ENCODE measurements around the gene RGS14. TPM values are rescaled to one million over a fixed set of nuclear protein-coding genes. Genes with fewer than 3 reads are reported as not detected.
"Not testable (repeated sequence)": the region's sequence is repeated elsewhere in the genome, so short reads cannot be mapped to it uniquely, and the experiment has no call there.

Gene RGS14
- polyA plus RNA-seq, 1 donor (not counting 4 experiments of a cell fraction or from before 2014, with no cell fraction given), result 8.6 TPM

DNA sequence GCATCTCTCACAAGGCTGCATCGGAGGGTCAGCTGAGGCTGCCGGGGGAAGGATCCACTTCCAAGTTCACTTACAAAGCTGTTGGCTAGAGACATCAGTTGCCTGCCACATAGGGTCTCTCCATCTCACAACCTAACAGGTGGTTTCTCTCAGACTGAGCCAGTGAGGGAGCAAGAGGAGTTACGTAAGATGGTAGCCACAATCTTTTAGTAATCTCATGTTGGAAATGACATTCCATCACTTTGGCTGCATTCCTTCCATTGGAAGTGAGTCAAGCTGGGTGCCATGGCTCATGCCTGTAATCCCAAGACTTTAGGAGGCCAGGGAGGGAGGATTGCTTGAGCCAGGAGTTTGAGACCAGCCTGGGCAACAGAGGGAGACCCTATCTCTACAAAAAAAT lies 61.3 kb downstream of the RGS14 start:
- H3K27ac ChIP-seq (ENCODE audit: control insufficient read depth, insufficient read depth, low read length), result no peak overlapping the region
- DNase-seq (ENCODE audit: low read depth, low spot score) (no peak), FAIRE-seq (no peak)
- TF ChIP-seq, protein P1, sequence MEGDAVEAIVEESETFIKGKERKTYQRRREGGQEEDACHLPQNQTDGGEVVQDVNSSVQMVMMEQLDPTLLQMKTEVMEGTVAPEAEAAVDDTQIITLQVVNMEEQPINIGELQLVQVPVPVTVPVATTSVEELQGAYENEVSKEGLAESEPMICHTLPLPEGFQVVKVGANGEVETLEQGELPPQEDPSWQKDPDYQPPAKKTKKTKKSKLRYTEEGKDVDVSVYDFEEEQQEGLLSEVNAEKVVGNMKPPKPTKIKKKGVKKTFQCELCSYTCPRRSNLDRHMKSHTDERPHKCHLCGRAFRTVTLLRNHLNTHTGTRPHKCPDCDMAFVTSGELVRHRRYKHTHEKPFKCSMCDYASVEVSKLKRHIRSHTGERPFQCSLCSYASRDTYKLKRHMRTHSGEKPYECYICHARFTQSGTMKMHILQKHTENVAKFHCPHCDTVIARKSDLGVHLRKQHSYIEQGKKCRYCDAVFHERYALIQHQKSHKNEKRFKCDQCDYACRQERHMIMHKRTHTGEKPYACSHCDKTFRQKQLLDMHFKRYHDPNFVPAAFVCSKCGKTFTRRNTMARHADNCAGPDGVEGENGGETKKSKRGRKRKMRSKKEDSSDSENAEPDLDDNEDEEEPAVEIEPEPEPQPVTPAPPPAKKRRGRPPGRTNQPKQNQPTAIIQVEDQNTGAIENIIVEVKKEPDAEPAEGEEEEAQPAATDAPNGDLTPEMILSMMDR (optimal IDR thresholded peaks at IDR 0.05 in 1 of 3, IDR thresholded peaks at IDR 0.05 in 1 of 3, conservative IDR thresholded peaks at IDR 0.05 in 1 of 3; ENCODE audit: extremely low read depth in 1 of 3, insufficient read depth in 2 of 3, low read length in 3 of 3), result no peak
- TF ChIP-seq EZH2 (IDR thresholded peaks at IDR 0.05; ENCODE audit: low read length), result no peak
- no peaks in the 10 kb centered on the region for H3K27me3 ChIP-seq (ENCODE audit: control insufficient read depth, extremely low read depth, insufficient read depth, low read length)
- H3K79me2 ChIP-seq (ENCODE audit: control insufficient read depth, insufficient read depth, low read length), result no peaks in the 10 kb centered on the region
- dilution Hi-C loops (cut with MboI; ENCODE audit: extremely low pct_ligation_motif_present, low sequenced_read_pairs), result no loop called here
- no peaks in the 10 kb centered on the region for H3K36me3 ChIP-seq (ENCODE audit: control insufficient read depth in 2 of 2, extremely low read depth in 1 of 2, insufficient read depth in 2 of 2, low read length in 2 of 2)
- no peak overlapping the region for H2AFZ ChIP-seq (ENCODE audit: control insufficient read depth, low read length)
- no peaks in the 10 kb centered on the region for H3K9me3 ChIP-seq (ENCODE audit: control insufficient read depth, low read depth, low read length)
- H3K4me3 ChIP-seq (ENCODE audit: control insufficient read depth in 2 of 3, extremely low read depth in 1 of 3, insufficient read depth in 2 of 3, low read depth in 1 of 3, low read length in 3 of 3), result no peak overlapping the region
- no peaks in the 10 kb centered on the region for H3K9me1 ChIP-seq (ENCODE audit: control insufficient read depth, extremely low read depth, insufficient read depth, low read length)
- H3K4me1 ChIP-seq (ENCODE audit: control insufficient read depth, extremely low read depth, insufficient read depth, low read length), result no peaks in the 10 kb centered on the region
- H3K9ac ChIP-seq (ENCODE audit: control insufficient read depth, extremely low read depth, insufficient read depth, low read length), result no peak overlapping the region
- H3K4me2 ChIP-seq (ENCODE audit: control insufficient read depth, extremely low read depth, insufficient read depth, low read depth, low read length), result no peak overlapping the region
- no peaks in the 10 kb centered on the region for H4K20me1 ChIP-seq (ENCODE audit: control insufficient read depth, extremely low read depth, insufficient read depth, low read length)

DNA sequence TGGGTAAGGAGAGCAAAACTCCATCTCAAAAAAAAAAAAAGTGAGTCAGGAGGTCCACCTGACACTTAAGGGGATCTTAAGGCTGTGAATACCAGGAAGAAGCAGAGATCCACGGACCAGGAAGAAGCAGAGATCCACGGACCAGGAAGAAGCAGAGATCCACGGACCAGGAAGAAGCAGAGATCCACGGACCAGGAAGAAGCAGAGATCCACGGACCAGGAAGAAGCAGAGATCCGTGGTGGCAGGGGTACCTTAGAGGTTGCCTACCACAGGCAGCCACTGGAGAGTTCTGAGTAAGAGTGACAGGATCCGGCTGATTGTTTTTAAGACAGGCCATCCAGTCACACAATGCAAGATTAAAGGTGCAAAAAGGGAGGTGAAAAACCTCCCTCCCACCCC lies 62.7 kb downstream of the RGS14 start:
- H3K4me1 ChIP-seq (ENCODE audit: control insufficient read depth, extremely low read depth, insufficient read depth, low read length); H3K9me3 ChIP-seq (ENCODE audit: control insufficient read depth, low read depth, low read length); H3K36me3 ChIP-seq (ENCODE audit: control insufficient read depth in 2 of 2, extremely low read depth in 1 of 2, insufficient read depth in 2 of 2, low read length in 2 of 2); dilution Hi-C loops (cut with MboI; ENCODE audit: extremely low pct_ligation_motif_present, low sequenced_read_pairs); H3K27ac ChIP-seq (ENCODE audit: control insufficient read depth, insufficient read depth, low read length); H3K4me3 ChIP-seq (ENCODE audit: control insufficient read depth in 2 of 3, extremely low read depth in 1 of 3, insufficient read depth in 2 of 3, low read depth in 1 of 3, low read length in 3 of 3); H4K20me1 ChIP-seq (ENCODE audit: control insufficient read depth, extremely low read depth, insufficient read depth, low read length); H2AFZ ChIP-seq (ENCODE audit: control insufficient read depth, low read length); H3K4me2 ChIP-seq (ENCODE audit: control insufficient read depth, extremely low read depth, insufficient read depth, low read depth, low read length); H3K79me2 ChIP-seq (ENCODE audit: control insufficient read depth, insufficient read depth, low read length); H3K27me3 ChIP-seq (ENCODE audit: control insufficient read depth, extremely low read depth, insufficient read depth, low read length); DNase-seq (ENCODE audit: low read depth, low spot score); H3K9me1 ChIP-seq (ENCODE audit: control insufficient read depth, extremely low read depth, insufficient read depth, low read length); H3K9ac ChIP-seq (ENCODE audit: control insufficient read depth, extremely low read depth, insufficient read depth, low read length); FAIRE-seq: not testable (repeated sequence)

DNA sequence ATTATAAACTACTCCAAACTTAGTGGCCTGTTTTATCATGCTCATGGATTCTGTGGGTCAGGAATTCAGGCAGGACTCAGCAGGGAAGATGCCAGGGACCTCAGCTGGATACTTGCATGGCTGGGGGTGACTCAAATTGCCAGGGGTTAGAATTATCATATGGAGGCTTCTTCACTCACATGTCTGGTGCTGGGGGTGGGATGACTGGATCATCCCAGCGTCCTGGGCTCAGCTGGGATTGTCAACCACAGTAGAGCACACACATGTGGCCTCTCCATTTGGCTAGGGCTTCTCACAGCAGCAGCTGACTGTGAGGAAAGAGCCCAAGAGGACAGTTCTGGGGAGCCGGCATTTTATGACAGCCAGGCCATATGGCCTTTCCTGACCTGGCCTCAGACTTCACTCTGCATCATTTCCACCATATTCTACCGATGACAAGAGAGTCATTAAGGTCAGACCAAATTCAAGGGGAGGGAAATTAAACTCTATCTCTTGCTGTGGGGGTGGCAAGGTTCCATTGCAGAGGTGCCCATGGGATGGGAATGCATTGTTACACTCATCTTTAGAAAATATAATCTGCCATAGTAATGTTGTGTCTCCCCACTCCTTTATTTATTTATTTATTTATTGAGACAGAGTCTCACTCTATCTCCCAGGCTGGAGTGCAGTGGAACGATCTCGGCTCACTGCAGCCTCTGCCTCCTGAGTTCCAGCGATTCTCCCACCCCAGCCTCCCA lies 63.5 kb downstream of the RGS14 start:
- H3K9ac ChIP-seq (ENCODE audit: control insufficient read depth, extremely low read depth, insufficient read depth, low read length), result no peak overlapping the region
- no peak overlapping the region for H3K27ac ChIP-seq (ENCODE audit: control insufficient read depth, insufficient read depth, low read length)
- no peaks in the 10 kb centered on the region for H3K9me1 ChIP-seq (ENCODE audit: control insufficient read depth, extremely low read depth, insufficient read depth, low read length)
- peaks cover 6% of the 10 kb centered on the region for H3K4me1 ChIP-seq (ENCODE audit: control insufficient read depth, extremely low read depth, insufficient read depth, low read length)
- no peaks in the 10 kb centered on the region for H3K9me3 ChIP-seq (ENCODE audit: control insufficient read depth, low read depth, low read length)
- DNase-seq (ENCODE audit: low read depth, low spot score) (no peak), FAIRE-seq (no peak)
- H2AFZ ChIP-seq (ENCODE audit: control insufficient read depth, low read length), result no peak overlapping the region
- H3K27me3 ChIP-seq (ENCODE audit: control insufficient read depth, extremely low read depth, insufficient read depth, low read length), result no peaks in the 10 kb centered on the region
- H3K36me3 ChIP-seq (ENCODE audit: control insufficient read depth in 2 of 2, extremely low read depth in 1 of 2, insufficient read depth in 2 of 2, low read length in 2 of 2), result no peaks in the 10 kb centered on the region
- dilution Hi-C loops (cut with MboI; ENCODE audit: extremely low pct_ligation_motif_present, low sequenced_read_pairs), result no loop called here
- no peaks in the 10 kb centered on the region for H4K20me1 ChIP-seq (ENCODE audit: control insufficient read depth, extremely low read depth, insufficient read depth, low read length)
- H3K4me2 ChIP-seq (ENCODE audit: control insufficient read depth, extremely low read depth, insufficient read depth, low read depth, low read length), result no peak overlapping the region
- H3K79me2 ChIP-seq (ENCODE audit: control insufficient read depth, insufficient read depth, low read length), result no peaks in the 10 kb centered on the region
- TF ChIP-seq, protein P1 (optimal IDR thresholded peaks at IDR 0.05 in 1 of 3, IDR thresholded peaks at IDR 0.05 in 1 of 3, conservative IDR thresholded peaks at IDR 0.05 in 1 of 3; ENCODE audit: extremely low read depth in 1 of 3, insufficient read depth in 2 of 3, low read length in 3 of 3), result no peak
- TF ChIP-seq EZH2 (IDR thresholded peaks at IDR 0.05; ENCODE audit: low read length), result no peak
- no peak overlapping the region for H3K4me3 ChIP-seq (ENCODE audit: control insufficient read depth in 2 of 3, extremely low read depth in 1 of 3, insufficient read depth in 2 of 3, low read depth in 1 of 3, low read length in 3 of 3)
